ENCODE measurements around the gene LRP2. TPM values are rescaled to one million over a fixed set of nuclear protein-coding genes. Genes with fewer than 3 reads are reported as not detected.
"Not testable (repeated sequence)": the region's sequence is repeated elsewhere in the genome, so short reads cannot be mapped to it uniquely, and the experiment has no call there.

Gene LRP2
- polyA plus RNA-seq (2011; rRNA removed) = 0.04 and 0.20 TPM in 2 replicates
- polyA plus RNA-seq (2012; cell fraction: cytosol; rRNA removed) = 0.01 TPM in 1 of 2 replicates, not detected in the other
- polyA plus RNA-seq (2012; cell fraction: nucleus; rRNA removed) = not detected in 2 replicates
- 0.01 TPM in 1 of 3 replicates, not detected in the others for polyA plus RNA-seq (2017; fragmentation: RNase III; extraction: RNeasy Plus Mini Kit Qiagen cat#74134 plus additional on column Dnase treatment)
- 0.19 and 0.37 TPM in 2 replicates for polyA minus RNA-seq (2011; rRNA and poly(A)+ RNA removed)

DNA sequence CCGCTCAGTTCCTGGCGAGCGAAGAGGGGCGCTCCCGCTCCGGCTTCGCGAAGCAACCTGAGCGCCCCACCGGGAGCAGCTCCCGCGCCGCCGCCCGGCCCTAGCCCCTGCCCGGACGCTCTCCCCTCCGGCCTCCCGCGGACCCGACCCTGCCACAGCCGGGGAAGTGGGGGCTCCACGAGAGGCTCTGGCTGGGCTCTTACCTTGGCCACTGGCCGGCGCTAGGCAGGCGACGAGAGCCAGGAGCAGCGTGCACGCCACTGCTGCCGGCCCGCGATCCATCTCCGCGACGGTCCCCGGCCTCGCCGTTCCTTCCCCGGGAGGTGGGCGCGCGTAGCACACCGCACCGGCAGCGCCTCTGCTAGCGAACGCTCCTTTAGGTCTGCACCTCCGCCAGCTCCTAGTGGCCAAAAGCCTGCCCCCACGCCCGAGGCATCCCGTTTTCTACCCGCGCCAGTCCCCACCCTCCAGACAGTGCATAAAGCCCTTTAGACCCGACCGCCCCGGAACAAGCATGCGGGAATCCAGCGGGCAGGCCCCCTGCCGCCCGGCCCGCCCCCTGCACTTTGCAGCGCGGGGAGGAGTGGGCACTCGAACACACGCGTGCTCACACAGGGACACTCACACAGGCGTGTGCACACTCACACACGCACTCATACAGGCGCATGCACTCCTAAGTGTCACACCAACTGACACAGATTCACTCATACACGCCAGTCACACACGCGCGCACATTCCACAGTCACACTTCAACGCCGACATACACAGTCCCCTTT lies at the start of gene LRP2:
Gene LRP2, minus strand, starts transcription at position 417 of the 776 bp plus-strand sequence. Its CDS starts 135 bp downstream, at position 282.
- peaks cover 25% of the 10 kb centered on the region for H3K4me1 ChIP-seq
- FAIRE-seq (no peak), ATAC-seq (peak; percentile 35 to 53), DNase-seq (ENCODE audit: low read depth in 1 of 2, low spot score in 1 of 2) (peak in 1 of 2 experiments; percentile 4)
- H3K27ac ChIP-seq = no peak within 1 kb of the TSS
- H3K4me3 ChIP-seq = peak within 1 kb of the TSS; percentile 47
- TF ChIP-seq, protein P1, sequence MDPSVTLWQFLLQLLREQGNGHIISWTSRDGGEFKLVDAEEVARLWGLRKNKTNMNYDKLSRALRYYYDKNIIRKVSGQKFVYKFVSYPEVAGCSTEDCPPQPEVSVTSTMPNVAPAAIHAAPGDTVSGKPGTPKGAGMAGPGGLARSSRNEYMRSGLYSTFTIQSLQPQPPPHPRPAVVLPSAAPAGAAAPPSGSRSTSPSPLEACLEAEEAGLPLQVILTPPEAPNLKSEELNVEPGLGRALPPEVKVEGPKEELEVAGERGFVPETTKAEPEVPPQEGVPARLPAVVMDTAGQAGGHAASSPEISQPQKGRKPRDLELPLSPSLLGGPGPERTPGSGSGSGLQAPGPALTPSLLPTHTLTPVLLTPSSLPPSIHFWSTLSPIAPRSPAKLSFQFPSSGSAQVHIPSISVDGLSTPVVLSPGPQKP (IDR thresholded peaks at IDR 0.05; ENCODE audit: low read depth, low read length) = no peak
- 0 out of 2 replicates have a peak, but pooled peaks have one; percentile 7 for TF ChIP-seq MAX (IDR thresholded peaks at IDR 0.05)
- H3K9me3 ChIP-seq = no peaks in the 10 kb centered on the region
- ChIA-PET CTCF (no interaction called here), POLR2A (no interaction called here)
- peak within 1 kb of the TSS; percentile 98 for H3K4me2 ChIP-seq
- WGBS (ENCODE audit: missing lambda C conversion rate) = under 1% methylated on average over 15 of the region's 75 CpGs

GRCh38 chr2:169406891-169407290 lies 44.6 kb upstream of the LRP2 start:
- FAIRE-seq (no peak), DNase-seq (ENCODE audit: low read depth in 1 of 2, low spot score in 1 of 2) (no peak), ATAC-seq (no peak)
- no peaks in the 10 kb centered on the region for H3K9me3 ChIP-seq
- H3K4me3 ChIP-seq = no peak overlapping the region
- WGBS (ENCODE audit: missing lambda C conversion rate) = 45% methylated on average over 3 of the region's 3 CpGs
- ChIA-PET CTCF (no interaction called here), POLR2A (no interaction called here)
- H3K27ac ChIP-seq = no peak overlapping the region
- no peaks in the 10 kb centered on the region for H3K4me1 ChIP-seq
- no peak for TF ChIP-seq EHMT2 (IDR thresholded peaks at IDR 0.05; ENCODE audit: low read depth)
- no peak for TF ChIP-seq ZC3H11A (IDR thresholded peaks at IDR 0.05)
- TF ChIP-seq RFX5 (IDR thresholded peaks at IDR 0.05) = no peak
- TF ChIP-seq SMC3 (IDR thresholded peaks at IDR 0.05) = no peak
- TF ChIP-seq RAD21 (conservative IDR thresholded peaks at IDR 0.05 in 1 of 2, IDR thresholded peaks at IDR 0.05 in 1 of 2) = no peak
- TF ChIP-seq ZNF302 (CRISPR knock-in tag; IDR thresholded peaks at IDR 0.05) = no peak
- TF ChIP-seq ATOH8 (CRISPR knock-in tag; IDR thresholded peaks at IDR 0.05; ENCODE audit: low read depth) = no peak
- no peak for TF ChIP-seq REST (IDR thresholded peaks at IDR 0.05)
- TF ChIP-seq NPAS2 (CRISPR knock-in tag; IDR thresholded peaks at IDR 0.05; ENCODE audit: borderline replicate concordance) = no peak
- TF ChIP-seq ZSCAN20 (CRISPR knock-in tag; IDR thresholded peaks at IDR 0.05) = no peak
- TF ChIP-seq FOSB (CRISPR knock-in tag; IDR thresholded peaks at IDR 0.05) = no peak
- no peak for TF ChIP-seq HOXA7 (CRISPR knock-in tag; IDR thresholded peaks at IDR 0.05)
- TF ChIP-seq, protein P2, sequence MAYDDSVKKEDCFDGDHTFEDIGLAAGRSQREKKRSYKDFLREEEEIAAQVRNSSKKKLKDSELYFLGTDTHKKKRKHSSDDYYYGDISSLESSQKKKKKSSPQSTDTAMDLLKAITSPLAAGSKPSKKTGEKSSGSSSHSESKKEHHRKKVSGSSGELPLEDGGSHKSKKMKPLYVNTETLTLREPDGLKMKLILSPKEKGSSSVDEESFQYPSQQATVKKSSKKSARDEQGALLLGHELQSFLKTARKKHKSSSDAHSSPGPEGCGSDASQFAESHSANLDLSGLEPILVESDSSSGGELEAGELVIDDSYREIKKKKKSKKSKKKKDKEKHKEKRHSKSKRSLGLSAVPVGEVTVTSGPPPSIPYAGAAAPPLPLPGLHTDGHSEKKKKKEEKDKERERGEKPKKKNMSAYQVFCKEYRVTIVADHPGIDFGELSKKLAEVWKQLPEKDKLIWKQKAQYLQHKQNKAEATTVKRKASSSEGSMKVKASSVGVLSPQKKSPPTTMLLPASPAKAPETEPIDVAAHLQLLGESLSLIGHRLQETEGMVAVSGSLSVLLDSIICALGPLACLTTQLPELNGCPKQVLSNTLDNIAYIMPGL (CRISPR knock-in tag; IDR thresholded peaks at IDR 0.05; ENCODE audit: borderline replicate concordance) = no peak
- no peak for TF ChIP-seq EHF (CRISPR knock-in tag; IDR thresholded peaks at IDR 0.05)
- TF ChIP-seq CHD4 (IDR thresholded peaks at IDR 0.05; ENCODE audit: borderline replicate concordance) = no peak
- TF ChIP-seq HOXB5 (CRISPR knock-in tag; IDR thresholded peaks at IDR 0.05) = no peak
- no peak for TF ChIP-seq CTCF (IDR thresholded peaks at IDR 0.05)
- TF ChIP-seq ESRRA (IDR thresholded peaks at IDR 0.05; ENCODE audit: borderline replicate concordance, low read length) = no peak
- no peak for TF ChIP-seq BHLHE40 (IDR thresholded peaks at IDR 0.05; ENCODE audit: low read depth, low read length)
- no peak for TF ChIP-seq FOXS1 (CRISPR knock-in tag; IDR thresholded peaks at IDR 0.05)
- H3K4me2 ChIP-seq = no peak overlapping the region

DNA sequence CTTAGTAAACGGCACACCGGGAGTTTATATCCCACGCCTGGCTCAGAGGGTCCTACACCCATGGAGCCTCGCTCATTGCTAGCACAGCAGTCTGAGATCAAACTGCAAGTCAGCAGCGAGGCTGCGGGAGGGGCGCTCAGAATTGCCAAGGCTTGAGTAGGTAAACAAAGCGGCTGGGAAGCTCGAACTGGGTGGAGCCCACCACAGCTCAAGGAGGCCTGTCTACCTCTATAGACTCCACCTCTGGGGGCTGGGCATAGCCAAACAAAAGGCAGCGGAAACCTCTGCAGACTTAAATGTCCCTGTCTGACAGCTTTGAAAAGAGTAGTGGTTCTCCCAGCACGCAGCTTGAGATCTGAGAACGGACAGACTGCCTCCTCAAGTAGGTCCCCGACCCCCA lies 37.2 kb upstream of the LRP2 start:
- DNase-seq (ENCODE audit: low read depth in 1 of 2, low spot score in 1 of 2); H3K4me3 ChIP-seq; POLR2A ChIA-PET; H3K4me2 ChIP-seq; H3K27ac ChIP-seq; H3K4me1 ChIP-seq; ATAC-seq; H3K9me3 ChIP-seq; FAIRE-seq: not testable (repeated sequence)
- CTCF ChIA-PET = interaction anchor here (1.4 kb wide), 1 partner anchor 267 kb away, joined by 3 read pairs; no protein-coding TSS in a partner anchor
- 26% methylated on average over 10 of the region's 13 CpGs for WGBS (ENCODE audit: missing lambda C conversion rate)
